Stomach (tissue), 9 donors: ENCODE measurements around the gene STON2. TPM values are rescaled to one million over a fixed set of nuclear protein-coding genes. Genes with fewer than 3 reads are reported as not detected.
"Not testable (repeated sequence)": the region's sequence is repeated elsewhere in the genome, so short reads cannot be mapped to it uniquely, and the experiment has no call there.

Experiments used
- DNase-seq, 2 donors: peaks; one replicate each; pipeline versions ENCODE4 v3.0.0 to v3.0.0-alpha.2; 2013 to 2019
- H3K27ac ChIP-seq, 5 donors: fragments of 200-600 bp in 4 of 5; sonication (generic) in 4 of 5; one replicate each; pipeline ENCODE4 v1.5.1; 2013 to 2019; ENCODE audit warnings: mild to moderate bottlenecking in 1 of 5, moderate library complexity in 1 of 5
- H3K27me3 ChIP-seq, 3 donors: fragments of 200-600 bp; sonication (generic); one replicate each; pipeline ENCODE4 v1.5.1; 2017 to 2019; ENCODE audit warnings: mixed run types in 1 of 3
- H3K36me3 ChIP-seq, 4 donors: fragments of 200-600 bp; sonication (generic); 1 replicate in 3 of 4; 2 replicates in 1 of 4; pipeline ENCODE4 v1.5.1; 2016 to 2019
- H3K4me1 ChIP-seq, 4 donors: fragments of 200-600 bp; sonication (generic); one replicate each; pipeline ENCODE4 v1.5.1; 2016 to 2019
- H3K4me3 ChIP-seq, 4 donors: fragments of 200-600 bp; sonication (generic) in 3 of 4; one replicate each; pipeline ENCODE4 v1.5.1; 2016 to 2019; ENCODE audit warnings: mild to moderate bottlenecking in 1 of 4
- H3K9me3 ChIP-seq, 4 donors: fragments of 200-600 bp; sonication (generic); one replicate each; pipeline ENCODE4 v1.5.1; 2016 to 2019
- CTCF ChIP-seq, 7 experiments: fragments of 450-650 bp in 4 of 7; fragments of 200-600 bp in 3 of 7; sonication (generic) in 3 of 7; IDR thresholded peaks; one replicate each; pipeline ENCODE4 v1.5.1; 2016 to 2019; ENCODE audit warnings: antibody characterized with exemption in 7 of 7, control low read depth in 2 of 7, mild to moderate bottlenecking in 1 of 7
- EP300 ChIP-seq: sonication (generic); formaldehyde crosslinking; IDR thresholded peaks from one replicate; pipeline ENCODE4 v1.6.1; 2017; ENCODE audit warnings: antibody characterized with exemption
- POLR2A ChIP-seq, 4 donors: fragments of 450-650 bp; IDR thresholded peaks; one replicate each; pipeline ENCODE4 v1.6.1; 2016; ENCODE audit warnings: antibody characterized with exemption in 4 of 4, control low read depth in 2 of 4, mild to moderate bottlenecking in 1 of 4, moderate library complexity in 1 of 4
- POLR2AphosphoS5 ChIP-seq, 3 donors: sonication (generic); formaldehyde crosslinking; IDR thresholded peaks; one replicate each; pipeline ENCODE4 v1.6.1; 2016; ENCODE audit warnings: antibody characterized with exemption in 3 of 3
- WGBS, 5 donors: extraction: QIAGEN DNeasy Blood & Tissue Kit in 3 of 5; methylation state at CpG; one replicate each; pipeline versions ENCODE4 v1.1.5 to v1.1.7; 2013 to 2018; 5-methylcytosine and 5-hydroxymethylcytosine counted together
- intact Hi-C: fragments of 100-400 bp; cut with DNase I; formaldehyde crosslinking; loops from one replicate; pipeline ENCODE4 v1.15.1; 2023; ENCODE audit warnings: low total_unique reads
- polyA plus RNA-seq, 3 donors: library from polyadenylated mRNA; stranded (reverse); fragments of 200-250 nt; gene quantifications; one replicate each; pipeline ENCODE4 v1.2.3, GENCODE V29; 2013
- total RNA-seq, 5 donors: library from RNA; depleted of rRNA; stranded (reverse); fragments of >200 nt; gene quantifications; one replicate each; pipeline versions ENCODE4 v1.1.0 to v1.2.3, GENCODE V29; 2014 to 2016
- donor health status: healthy with polysubstance abuse.
- donor health status: Bipolar disorder and iron deficiency.
- donor health status: healthy.

Gene STON2
- total and polyA plus RNA-seq, 8 donors = 1.4 to 50.2 (median 8.3) TPM

- H3K4me3 ChIP-seq = no peak overlapping the region
- no peaks in the 10 kb centered on the region for H3K9me3 ChIP-seq
- H3K36me3 ChIP-seq = no peaks in the 10 kb centered on the region
- H3K27me3 ChIP-seq = peaks cover 0 to 20% (median 0%) of the 10 kb centered on the region in 3 donors
- no peak for DNase-seq
- peaks cover 1 to 16% (median 13%) of the 10 kb centered on the region in 4 donors for H3K4me1 ChIP-seq
- no peak overlapping the region for H3K27ac ChIP-seq
- 76 to 85% (median 81%) methylated on average over 5 of the region's 5 CpGs for WGBS, 5 donors
- TF ChIP-seq CTCF (IDR thresholded peaks at IDR 0.05) (no peak), EP300 (no peak), POLR2AphosphoS5 (IDR thresholded peaks at IDR 0.05) (no peak), POLR2A (IDR thresholded peaks at IDR 0.05) (no peak)
- intact Hi-C loops = no loop called here
These were observed 30.1 kb upstream of the STON2 start for GRCh38 chr14:81430235-81430634.

- DNase-seq, H3K36me3 ChIP-seq, H3K4me3 ChIP-seq, intact Hi-C loops, H3K27ac ChIP-seq, H3K9me3 ChIP-seq: not testable (repeated sequence)
- H3K27me3 ChIP-seq = peaks cover 0 to 16% (median 0%) of the 10 kb centered on the region in 3 donors
- WGBS, 5 donors = 83 to 93% (median 91%) methylated on average over 11 of the region's 11 CpGs
- peaks cover 0 to 11% (median 9%) of the 10 kb centered on the region in 4 donors for H3K4me1 ChIP-seq
These were observed 29.6 kb upstream of the STON2 start for GRCh38 chr14:81429749-81430148.

GRCh38 chr14:81429028-81429427, 28.9 kb upstream of the STON2 start:
- peaks cover 0 to 11% (median 8%) of the 10 kb centered on the region in 4 donors for H3K4me1 ChIP-seq
- no peak for TF ChIP-seq POLR2AphosphoS5 (IDR thresholded peaks at IDR 0.05)
- TF ChIP-seq CTCF (IDR thresholded peaks at IDR 0.05) = no peak
- TF ChIP-seq EP300 = no peak
- no peak for TF ChIP-seq POLR2A (IDR thresholded peaks at IDR 0.05)
- H3K4me3 ChIP-seq = no peak overlapping the region
- H3K36me3 ChIP-seq = no peaks in the 10 kb centered on the region
- intact Hi-C loops = no loop called here
- H3K27me3 ChIP-seq = peaks cover 0 to 9% (median 0%) of the 10 kb centered on the region in 3 donors
- 71 to 85% (median 79%) methylated on average over 1 of the region's 1 CpG for WGBS, 5 donors
- no peak for DNase-seq
- no peaks in the 10 kb centered on the region for H3K9me3 ChIP-seq
- H3K27ac ChIP-seq = no peak overlapping the region

- H3K4me3 ChIP-seq = no peak overlapping the region
- no peaks in the 10 kb centered on the region for H3K27me3 ChIP-seq
- no peaks in the 10 kb centered on the region for H3K9me3 ChIP-seq
- 14 to 28% (median 22%) methylated on average over 8 of the region's 8 CpGs for WGBS, 5 donors
- intact Hi-C loops = no loop called here
- no peaks in the 10 kb centered on the region for H3K36me3 ChIP-seq
- peaks cover 4 to 23% (median 8%) of the 10 kb centered on the region in 4 donors for H3K4me1 ChIP-seq
- TF ChIP-seq CTCF (IDR thresholded peaks at IDR 0.05) (no peak), POLR2AphosphoS5 (IDR thresholded peaks at IDR 0.05) (no peak), EP300 (no peak), POLR2A (IDR thresholded peaks at IDR 0.05) (no peak)
- peak in 1 of 2 donors; percentile 70 for DNase-seq
- H3K27ac ChIP-seq = no peak overlapping the region
These were observed 27.4 kb upstream of the STON2 start for GRCh38 chr14:81427348-81428058.

GRCh38 chr14:81423504-81423903, 23.4 kb upstream of the STON2 start:
- H3K4me3 ChIP-seq = no peak overlapping the region
- peak overlapping the region in 4 of 5 donors; percentile 20 to 45 (median 28) for H3K27ac ChIP-seq
- H3K36me3 ChIP-seq = no peaks in the 10 kb centered on the region
- H3K9me3 ChIP-seq = no peaks in the 10 kb centered on the region
- DNase-seq = peak in 1 of 2 donors; percentile 51
- H3K27me3 ChIP-seq = no peaks in the 10 kb centered on the region
- intact Hi-C loops = no loop called here
- H3K4me1 ChIP-seq = peaks cover 4 to 23% (median 8%) of the 10 kb centered on the region in 4 donors
- TF ChIP-seq EP300 (no peak), POLR2AphosphoS5 (IDR thresholded peaks at IDR 0.05) (no peak), POLR2A (IDR thresholded peaks at IDR 0.05) (no peak), CTCF (IDR thresholded peaks at IDR 0.05) (no peak)
- 56 to 66% (median 61%) methylated on average over 6 of the region's 6 CpGs for WGBS, 5 donors
